Fibroblast of lung (primary cell): Measurements from ENCODE around the gene CCDC33.

Source experiments
- CTCF ChIP-seq, 2 donors: IDR thresholded peaks in 1 of 2; conservative IDR thresholded peaks in 1 of 2; 1 replicate in 1 of 2; 2 replicates in 1 of 2; pipeline ENCODE4 v1.5.1; 2011 to 2012; ENCODE audit warnings: low read length in 2 of 2, control low read depth in 1 of 2, inconsistent platforms in 1 of 2, low read depth in 1 of 2, mild to moderate bottlenecking in 1 of 2
- EZH2 ChIP-seq: IDR thresholded peaks from 2 replicates; pipeline ENCODE4 v1.5.1; 2012; ENCODE audit warnings: low read length, control low read depth, mild to moderate bottlenecking; ENCODE audit errors: missing control alignments

- no peak for TF ChIP-seq CTCF (conservative IDR thresholded peaks at IDR 0.05 in 1 of 2, IDR thresholded peaks at IDR 0.05 in 1 of 2; ENCODE audit: low read depth in 1 of 2, low read length in 2 of 2)
- TF ChIP-seq EZH2 = no peak
Measured at GRCh38 chr15:74226761-74227540, 9.2 kb upstream of the CCDC33 start.
